Measurements from ENCODE around the gene ERBB3.
"Not testable (repeated sequence)": the region's sequence is repeated elsewhere in the genome, so short reads cannot be mapped to it uniquely, and the experiment has no call there.

ERBB3 gene

DNA sequence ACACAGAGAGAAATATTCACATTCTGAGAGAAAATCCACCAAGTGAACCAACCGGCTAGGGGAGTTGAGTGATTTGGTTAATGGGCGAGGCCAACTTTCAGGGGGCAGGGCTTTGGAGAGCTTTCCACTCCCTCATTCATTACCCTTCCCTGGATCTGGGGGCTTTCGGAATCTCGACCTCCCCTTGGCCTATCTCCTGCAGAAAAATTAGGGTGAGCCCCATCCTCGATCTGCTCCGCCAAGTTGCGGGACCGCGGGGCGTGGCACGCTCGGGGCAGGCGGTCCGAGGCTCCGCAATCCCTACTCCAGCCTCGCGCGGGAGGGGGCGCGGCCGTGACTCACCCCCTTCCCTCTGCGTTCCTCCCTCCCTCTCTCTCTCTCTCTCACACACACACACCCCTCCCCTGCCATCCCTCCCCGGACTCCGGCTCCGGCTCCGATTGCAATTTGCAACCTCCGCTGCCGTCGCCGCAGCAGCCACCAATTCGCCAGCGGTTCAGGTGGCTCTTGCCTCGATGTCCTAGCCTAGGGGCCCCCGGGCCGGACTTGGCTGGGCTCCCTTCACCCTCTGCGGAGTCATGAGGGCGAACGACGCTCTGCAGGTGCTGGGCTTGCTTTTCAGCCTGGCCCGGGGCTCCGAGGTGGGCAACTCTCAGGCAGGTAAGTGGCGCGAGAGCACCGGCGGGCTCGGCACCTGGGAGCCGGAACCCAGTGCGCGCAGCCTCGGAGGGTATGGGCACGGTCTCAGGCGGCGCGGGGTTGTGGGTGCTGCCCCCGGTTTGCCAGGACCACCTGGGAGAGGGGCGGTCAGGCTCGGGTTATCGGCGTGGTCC, at the start of gene ERBB3:
Gene ERBB3, plus strand, starts transcription at position 443 of the 833 bp plus-strand sequence. Its CDS starts 136 bp downstream, at position 579.
- peak; percentile 81 for DNase-seq

DNA sequence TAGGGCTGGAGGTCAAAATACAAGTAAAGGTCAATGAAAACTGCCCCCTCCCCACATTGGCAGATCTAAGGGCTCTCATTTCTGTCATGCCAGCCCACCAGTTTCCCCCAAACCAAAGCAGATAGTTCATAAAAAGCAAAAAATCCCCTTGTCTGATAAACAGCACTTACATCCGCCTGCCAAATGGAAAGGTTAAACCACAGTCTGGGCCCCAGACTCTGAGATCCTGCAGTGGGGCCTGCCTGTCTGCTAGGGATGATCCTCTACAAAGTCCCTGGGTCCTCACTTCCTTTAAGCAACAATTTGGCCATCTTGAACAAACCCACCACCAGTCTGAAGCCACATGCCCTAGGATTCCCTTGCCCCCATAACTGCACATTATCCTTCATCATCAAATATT, 48.0 kb upstream of the ERBB3 start:
- no peak for DNase-seq

- DNase-seq, result no peak
These were observed 45.2 kb upstream of the ERBB3 start for GRCh38 chr12:56034586-56035332.

- no peak for DNase-seq
These were observed 42.8 kb upstream of the ERBB3 start for GRCh38 chr12:56037161-56037560.

- DNase-seq, result no peak
These were observed 41.8 kb upstream of the ERBB3 start for GRCh38 chr12:56038022-56038655.

DNA sequence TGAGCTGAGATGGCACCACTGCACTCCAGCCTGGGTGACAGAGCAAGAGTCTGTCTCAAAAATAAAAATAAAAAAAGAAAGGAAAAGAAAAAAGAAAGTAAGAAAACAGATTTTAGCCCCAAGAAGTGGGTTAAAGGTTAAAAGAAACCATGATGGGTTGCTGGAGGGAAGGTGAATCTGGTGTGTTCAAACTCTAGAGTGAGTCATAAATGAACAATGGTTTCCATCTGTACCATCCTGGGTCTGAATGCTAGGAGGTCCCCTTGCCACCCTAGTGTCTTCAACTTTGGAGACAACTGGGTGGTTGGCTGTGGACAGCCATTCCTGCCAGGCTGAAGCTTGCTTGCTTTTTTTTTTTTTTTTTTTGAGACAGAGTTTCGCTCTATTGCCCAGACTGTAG, 39.8 kb upstream of the ERBB3 start:
- DNase-seq, result no peak

DNA sequence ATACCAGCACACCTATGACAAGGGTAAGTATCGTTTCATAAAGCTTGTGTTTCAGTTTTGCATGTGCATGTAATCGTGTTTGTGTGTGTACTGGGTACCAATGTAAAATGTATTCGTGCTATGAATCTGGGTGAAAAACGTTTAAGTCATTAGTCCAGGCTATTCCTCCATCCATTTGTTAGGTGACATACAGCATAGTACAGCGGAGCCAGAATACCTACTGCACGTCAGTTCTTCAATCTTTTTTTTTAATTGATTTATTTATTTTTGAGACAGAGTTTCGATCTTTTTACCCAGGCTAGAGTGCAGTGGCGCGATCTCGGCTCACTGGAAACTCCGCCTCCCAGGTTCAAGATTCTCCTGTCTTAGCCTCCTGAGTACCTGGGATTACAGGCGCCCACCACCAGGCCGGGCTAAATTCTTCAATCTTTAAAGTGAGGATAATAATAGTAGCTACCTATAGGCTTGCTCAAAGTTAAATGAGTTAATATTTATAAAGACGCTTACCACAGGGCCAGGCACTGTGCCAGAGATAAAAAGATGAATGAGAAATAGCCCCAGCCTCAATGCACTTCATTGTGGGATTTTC, 38.9 kb upstream of the ERBB3 start:
- DNase-seq, result no peak

- peak; percentile 97 for DNase-seq
These were observed 38.2 kb upstream of the ERBB3 start, which contains the start of gene RPS26 for GRCh38 chr12:56041552-56042429. RPS26 (plus strand) TSS chr12:56041918; CDS start chr12:56042167, 249 bp downstream.

GRCh38 chr12:56042430-56042813, 37.5 kb upstream of the ERBB3 start:
- DNase-seq, result not testable (repeated sequence)

DNA sequence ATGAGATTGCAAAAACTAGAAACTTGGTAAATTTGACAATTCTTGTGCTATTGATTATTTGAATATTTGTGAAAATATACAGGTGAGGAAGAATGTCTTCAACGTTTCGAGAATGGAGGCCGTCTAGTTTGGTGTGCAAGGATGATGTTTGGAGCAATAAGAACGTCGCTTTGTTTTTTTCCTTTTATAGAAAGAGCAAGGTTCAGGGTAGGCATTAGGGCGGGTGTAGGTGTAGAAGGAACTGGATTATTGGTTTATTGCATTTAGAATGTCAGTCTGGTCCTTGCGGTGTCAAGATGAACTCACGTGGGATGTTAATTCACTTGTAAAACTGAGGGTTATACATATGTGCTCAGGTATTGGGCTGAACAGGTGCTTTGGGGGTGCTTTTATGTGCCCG, 37.1 kb upstream of the ERBB3 start:
- no peak for DNase-seq

- no peak for DNase-seq
These were observed 33.8 kb upstream of the ERBB3 start for GRCh38 chr12:56046027-56046780.

GRCh38 chr12:56053407-56053893, 26.5 kb upstream of the ERBB3 start:
- DNase-seq, result no peak

GRCh38 chr12:56059964-56060363, 20.0 kb upstream of the ERBB3 start:
- DNase-seq, result not testable (repeated sequence)

GRCh38 chr12:56061982-56062381, 18.0 kb upstream of the ERBB3 start:
- no peak for DNase-seq

DNA sequence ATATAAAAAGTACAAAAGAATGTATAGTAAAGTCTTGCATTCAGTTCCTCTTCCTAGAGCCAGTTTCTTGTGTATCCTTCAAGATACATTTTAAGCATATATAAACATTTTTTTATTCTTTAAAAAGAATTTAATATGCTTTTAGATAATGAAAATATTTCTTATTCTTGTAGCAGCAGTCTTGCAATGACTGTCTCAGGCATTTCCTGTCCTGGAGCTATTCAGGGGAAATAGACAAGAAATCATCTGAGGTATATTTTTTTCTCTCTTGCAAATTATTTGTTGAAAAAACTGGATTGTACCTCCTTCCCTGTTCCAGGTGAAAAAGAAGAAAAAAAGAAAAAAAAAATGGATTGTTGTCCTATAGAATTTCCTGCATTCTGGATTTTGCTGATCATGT, 17.0 kb upstream of the ERBB3 start:
- no peak for DNase-seq

DNA sequence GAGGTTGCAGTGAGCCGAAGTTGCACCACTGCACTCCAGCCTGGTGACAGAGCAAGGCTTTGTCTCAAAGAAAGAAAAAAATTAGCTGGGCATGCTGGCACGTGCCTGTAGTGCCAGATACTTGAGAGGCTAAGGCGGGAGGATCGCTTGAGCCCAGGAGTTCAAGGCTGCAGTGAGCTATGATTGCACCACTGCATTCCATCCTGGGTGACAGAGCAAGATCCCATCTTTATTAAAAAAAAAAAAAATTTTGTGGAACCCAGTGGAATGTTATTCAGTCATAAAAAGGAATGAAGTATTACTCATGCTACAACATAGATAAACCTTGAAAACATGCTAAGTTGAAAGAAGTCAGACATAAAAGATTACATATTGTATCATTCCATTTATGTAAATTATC, 8.3 kb upstream of the ERBB3 start:
- no peak for DNase-seq

DNA sequence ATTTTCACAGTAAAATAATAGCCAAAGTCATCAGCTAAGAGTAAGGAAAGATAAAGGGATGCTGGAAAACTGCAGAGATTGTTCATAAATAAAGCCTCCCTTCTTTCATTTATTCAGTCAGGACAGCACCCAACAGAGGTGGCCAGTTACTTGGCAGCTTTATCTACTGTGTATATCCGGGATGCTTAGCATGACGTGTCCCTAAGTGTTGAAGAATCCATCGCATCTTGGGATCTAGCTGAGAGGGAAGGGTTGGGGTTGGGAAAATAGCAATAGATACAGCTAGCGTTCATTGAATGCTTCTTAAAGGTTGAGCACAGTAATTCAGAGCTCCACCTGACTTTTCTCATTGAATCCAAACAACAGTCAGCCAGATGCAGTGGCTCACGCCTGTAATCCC, 5.6 kb upstream of the ERBB3 start:
- no peak for DNase-seq

DNA sequence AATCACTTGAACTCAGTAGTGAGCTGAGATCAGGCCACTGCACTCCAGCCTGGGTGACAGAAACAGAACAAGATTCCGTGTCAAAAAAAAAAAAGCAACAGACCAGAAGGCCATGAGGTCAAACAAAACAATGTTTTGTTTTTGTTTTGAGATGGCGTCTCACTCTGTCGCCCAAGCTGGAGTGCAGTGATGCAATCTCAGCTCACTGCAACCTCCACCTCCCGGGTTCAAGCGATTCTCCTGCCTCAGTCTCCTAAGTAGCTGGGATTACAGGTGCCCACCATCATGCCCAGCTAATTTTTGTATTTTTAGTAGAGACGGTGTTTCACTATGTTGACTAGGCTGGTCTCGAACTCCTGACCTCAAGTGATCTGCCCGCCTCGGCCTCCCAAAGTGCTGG, 2.0 kb upstream of the ERBB3 start:
- DNase-seq, result not testable (repeated sequence)

- DNase-seq, result no peak
These were observed 1.5 kb upstream of the ERBB3 start for GRCh38 chr12:56078427-56078826.

GRCh38 chr12:56078931-56079722, 838 bp upstream of the ERBB3 start:
- DNase-seq, result peak; percentile 71
